ENCODE results near the gene FTCDNL1.

FTCDNL1 gene

DNA sequence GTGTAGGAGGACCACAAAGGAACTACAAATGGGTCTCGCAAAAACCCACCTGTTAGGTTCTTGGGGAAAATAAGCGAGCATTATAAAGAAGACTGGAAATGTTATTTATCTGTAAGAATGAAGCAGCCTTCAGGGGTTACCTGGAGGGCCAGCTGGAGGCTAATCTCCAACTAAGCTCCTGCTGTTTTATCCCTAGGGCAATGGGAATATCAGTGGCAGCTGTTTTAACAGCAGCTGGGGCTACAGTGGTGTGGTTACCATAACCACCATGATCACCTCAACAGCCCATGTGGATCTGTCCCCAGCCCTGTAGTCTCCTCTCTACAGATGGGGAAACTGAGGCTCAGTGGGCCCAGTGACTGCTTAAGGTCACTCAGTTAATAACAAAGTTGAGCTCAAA is 108.1 kb downstream of the FTCDNL1 start:
- no peak for DNase-seq (ENCODE audit: low read depth in 2 of 2)

DNA sequence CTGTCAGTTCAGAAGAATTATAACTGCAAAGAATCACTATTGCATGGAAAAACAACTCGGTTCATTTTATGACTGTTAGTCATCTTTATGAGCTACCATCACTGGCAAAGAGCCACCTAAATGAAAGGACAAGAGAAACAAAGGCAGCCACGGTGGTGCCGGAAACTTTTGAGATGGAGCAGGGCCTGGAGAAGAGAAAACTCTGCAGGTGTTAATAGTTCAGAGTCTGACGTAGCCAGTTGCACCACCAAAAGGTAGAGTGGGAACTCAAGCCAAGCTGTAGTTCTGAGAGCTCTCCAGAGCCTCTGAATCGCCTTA is 110.9 kb downstream of the FTCDNL1 start:
- no peak for DNase-seq (ENCODE audit: low read depth in 2 of 2)

DNA sequence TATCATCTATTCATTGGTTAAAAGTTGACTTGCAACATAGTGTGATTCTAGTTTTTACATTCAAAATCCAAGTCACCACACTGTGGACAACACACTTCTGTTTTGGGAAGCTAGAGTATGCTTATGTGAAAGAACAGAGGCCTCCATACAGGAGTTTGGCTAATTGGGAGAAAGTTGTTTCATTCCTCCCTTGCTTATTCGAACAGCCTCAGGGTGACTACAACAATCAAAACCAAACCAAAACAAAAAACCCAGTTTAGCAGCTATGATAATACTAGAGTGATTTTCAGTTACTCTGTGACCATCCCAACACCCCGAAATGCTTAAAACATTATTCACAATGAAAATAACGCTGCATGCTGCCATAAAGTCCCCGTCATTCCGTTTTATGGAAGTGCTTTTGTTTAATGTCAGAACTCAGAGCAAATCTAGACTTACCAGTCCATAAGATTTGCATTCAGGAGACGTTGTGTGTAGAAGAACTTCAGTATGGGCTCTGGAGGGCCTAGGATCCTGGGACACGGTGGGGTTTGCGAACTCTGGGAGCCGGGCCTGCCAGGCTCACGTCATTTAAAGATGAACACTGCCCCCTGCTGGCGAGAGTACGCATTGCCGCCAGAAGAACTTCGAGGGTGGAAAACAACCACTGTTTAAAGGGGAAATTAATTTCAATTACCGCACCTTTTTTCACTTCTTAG is 111.4 kb downstream of the FTCDNL1 start:
- DNase-seq (ENCODE audit: low read depth in 2 of 2) = no peak

DNA sequence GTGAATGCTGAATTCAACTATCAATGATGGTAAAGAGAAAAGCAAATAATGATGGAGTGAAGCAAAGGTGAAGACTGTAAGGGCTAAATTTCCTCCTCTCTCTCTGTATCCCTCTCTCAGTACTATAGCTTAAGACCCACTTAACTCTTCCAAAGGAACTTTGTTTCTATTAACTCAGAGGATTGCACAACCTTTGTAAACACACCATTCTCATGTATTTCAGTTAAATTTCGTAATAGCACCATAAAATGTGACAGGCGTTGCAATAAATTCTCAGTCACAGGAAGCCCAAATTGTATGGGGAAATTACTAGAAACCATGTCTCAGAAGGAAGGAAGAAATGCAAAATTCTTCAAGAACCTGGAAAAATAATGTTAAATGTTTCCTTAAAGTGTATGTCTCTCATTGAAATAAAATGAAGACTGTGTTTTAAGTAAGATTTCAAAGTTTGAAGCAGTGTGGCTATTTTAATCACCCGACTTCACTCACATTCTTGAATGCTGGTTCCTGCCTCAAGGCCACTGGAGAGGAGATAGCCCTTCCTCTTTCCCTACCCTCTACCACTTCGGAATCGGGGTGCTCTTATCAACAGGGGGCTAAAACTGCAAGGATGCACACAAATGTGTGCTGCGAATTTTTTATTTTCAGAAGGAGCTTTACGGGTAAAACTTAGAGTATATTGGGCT is 112.1 kb downstream of the FTCDNL1 start:
- DNase-seq (ENCODE audit: low read depth in 2 of 2) = peak; percentile 52 to 56

DNA sequence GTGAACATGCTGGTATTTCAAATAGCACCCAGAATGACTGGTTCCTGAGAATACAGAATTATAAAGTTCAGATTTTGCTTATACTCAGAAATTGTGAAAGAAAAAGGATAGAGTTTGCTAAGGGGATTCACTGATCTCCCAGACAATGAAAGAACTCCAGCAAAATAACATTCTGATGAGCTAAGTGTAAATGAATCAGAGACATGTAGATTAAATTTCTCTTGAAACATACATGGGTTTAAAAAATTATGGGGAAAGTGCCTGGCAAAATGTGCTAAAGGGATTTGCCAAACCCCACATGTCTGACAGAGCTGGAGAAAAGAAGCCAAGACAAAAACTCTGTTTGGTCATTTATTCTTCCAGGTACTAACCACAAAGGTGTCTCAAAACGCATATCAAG is 116.3 kb downstream of the FTCDNL1 start:
- DNase-seq (ENCODE audit: low read depth in 2 of 2) = no peak

DNA sequence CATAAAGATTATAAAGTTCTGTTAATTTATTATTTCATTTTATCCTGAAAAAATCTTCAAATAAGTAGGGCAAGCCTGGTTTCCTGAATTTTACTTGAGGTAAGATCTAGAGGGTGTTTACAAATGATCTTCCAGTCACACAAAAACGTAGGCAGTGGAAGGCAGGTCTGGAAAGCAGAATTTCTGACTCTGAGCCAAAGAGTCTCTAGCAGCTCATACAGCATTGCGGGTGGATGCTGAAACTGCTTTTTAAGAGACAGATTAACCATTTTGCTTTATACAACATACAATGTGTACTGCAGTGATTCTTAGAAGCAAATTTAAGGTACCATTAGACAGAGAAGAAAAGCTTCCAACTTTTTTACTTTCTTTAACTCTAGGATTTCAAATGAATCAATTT is 117.0 kb downstream of the FTCDNL1 start:
- no peak for DNase-seq (ENCODE audit: low read depth in 2 of 2)

DNA sequence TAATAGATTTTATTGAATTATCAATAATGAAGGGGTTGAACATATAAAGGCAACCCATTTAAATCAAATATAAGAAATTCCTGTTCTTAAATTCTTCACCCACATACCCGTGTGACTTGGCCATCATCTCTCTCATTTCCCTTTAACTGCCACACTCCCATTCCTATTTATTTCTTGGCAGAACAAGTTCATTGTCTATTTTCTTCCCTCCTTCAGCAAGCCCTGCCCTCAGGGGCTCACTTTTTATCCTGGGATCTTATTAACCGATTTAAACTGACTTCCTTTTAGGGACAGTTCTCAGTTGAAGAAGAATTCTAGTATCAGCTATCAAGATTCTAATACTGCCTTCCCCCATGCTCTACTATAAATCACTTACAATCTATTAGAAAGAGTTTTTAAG is 123.2 kb downstream of the FTCDNL1 start:
- DNase-seq (ENCODE audit: low read depth in 2 of 2) = no peak

DNA sequence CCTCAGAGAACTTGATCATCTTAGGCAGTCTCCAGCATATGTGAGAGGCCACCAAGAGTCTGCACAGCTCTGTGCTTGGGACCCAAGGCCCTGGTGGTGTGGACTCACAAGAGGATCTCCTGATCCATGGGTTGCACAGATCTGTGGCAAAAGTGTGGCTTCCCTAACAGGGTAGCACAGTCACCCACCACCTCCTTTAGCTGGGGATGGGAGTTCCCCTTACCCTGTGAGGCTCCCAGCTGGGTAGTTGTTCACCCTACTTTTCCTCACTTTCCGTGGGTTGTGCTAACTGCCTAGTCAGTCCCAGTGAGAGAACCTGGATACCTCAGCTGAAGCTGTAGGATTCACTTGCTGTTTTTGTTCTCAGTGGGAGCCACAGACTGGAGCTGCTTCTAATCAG is 123.7 kb downstream of the FTCDNL1 start:
- DNase-seq (ENCODE audit: low read depth in 2 of 2) = no peak

DNA sequence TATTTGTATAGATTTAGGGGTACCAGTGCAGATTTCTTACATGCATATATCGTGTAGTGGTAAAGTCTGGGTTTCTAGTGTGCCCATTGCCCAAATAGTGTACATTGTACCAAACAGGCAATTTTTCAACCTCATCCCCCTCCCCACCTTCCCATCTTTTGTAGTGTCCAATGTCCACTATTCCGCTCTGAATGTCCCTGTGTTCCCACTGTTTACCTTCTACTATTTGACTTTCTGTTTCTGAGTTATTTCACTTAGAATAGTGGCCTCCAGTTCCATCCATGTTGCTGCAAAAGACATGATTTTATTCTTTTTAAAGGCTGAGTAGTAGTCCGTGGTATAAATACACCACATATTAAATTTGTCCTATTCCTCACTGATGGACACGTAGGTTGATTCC is 132.9 kb downstream of the FTCDNL1 start:
- DNase-seq (ENCODE audit: low read depth in 2 of 2) = no peak

DNA sequence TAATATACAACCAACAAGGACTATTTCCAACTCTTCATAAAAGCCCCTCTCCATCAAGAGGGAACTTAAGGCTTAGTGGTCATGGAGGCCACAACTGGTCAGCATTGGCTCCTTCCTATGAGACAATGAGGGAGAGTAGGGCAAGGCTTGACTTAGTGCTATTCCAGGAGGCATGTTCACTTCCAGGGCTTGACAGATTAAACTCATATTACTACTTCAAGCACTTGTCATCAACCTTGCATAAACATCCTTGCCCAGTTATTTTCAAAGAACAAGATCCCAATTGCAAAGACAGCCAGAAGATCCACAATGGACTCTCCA is 133.4 kb downstream of the FTCDNL1 start:
- DNase-seq (ENCODE audit: low read depth in 2 of 2) = no peak

DNA sequence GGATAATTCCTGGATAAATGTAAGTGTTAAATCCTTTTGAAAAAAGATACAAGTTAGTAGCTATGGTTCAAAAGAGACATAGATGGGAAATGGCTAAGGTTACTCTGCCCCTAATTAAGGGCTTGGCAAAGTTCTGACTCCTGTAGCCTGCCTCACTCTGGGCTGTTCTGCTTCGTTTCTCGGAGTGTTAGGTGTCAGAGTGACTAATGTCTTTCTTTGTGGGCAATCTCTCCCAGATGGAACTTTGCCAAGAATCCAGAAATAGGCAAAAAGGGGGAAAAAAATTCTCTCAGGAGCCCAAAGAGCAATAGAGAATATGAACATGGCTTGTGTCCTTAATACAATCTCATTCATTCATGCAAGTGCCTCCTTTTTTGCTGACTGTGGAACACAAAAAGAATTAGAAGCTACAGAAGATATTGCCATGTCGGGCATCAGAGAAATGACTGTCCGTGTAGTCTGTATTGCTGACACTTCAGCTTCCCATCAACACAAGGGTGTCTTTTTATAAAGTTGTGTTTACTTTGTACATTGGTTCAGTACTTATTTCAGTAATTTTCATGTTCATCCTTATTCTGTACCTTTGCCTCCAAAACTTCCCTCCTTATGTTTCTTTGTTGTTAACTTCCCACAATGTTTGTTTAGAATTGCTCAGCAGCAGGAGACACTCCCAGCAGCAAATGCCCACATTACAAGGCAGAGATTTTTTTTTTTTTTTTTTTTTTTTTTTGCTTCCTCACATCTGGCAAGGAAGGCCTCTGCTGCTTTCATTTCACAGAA is 134.0 kb downstream of the FTCDNL1 start:
- no peak for DNase-seq (ENCODE audit: low read depth in 2 of 2)

DNA sequence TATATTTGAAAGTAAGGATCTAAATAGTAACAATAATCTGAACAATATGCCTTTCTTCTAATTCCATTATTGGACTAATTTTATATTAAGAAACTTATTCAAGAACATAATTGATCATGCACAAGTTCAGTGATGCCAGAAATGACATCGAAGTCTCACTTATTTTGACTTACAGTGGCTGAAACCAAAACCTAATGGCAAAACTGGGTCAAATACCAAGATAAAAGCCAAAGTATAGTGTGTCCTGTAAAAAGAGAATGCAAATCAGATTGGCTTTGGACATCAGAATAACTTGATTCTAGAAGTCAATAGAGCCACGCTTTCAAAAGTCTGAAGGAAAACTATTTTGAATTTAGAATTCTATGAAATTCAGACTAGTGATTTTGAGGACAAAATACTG is 137.2 kb downstream of the FTCDNL1 start:
- no peak for DNase-seq (ENCODE audit: low read depth in 2 of 2)

DNA sequence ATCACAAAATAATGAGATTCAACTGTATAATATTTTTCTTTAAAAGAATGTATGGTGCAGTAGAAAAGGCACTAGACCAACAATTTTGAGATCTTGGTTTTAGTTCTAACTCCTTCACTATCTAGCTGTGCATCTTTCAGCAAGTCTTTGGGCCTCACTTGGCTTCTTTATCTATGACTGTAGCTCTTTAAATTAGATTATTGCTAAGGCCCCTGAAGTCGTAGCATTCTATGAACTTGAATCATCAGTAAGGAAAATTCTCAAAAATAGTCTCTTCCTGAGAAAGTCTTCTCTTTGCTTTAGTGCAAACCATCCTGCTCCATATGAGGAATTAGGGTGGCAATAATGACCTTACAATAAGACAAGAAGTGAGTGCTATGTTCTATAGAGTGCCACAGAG is 140.4 kb downstream of the FTCDNL1 start:
- DNase-seq (ENCODE audit: low read depth in 2 of 2) = no peak

Data from fibroblast of skin of left biceps (primary cell).